Neural progenitor cell (in vitro differentiated cells): ENCODE measurements around the gene RAPGEF5. TPM values are rescaled to one million over a fixed set of nuclear protein-coding genes. Genes with fewer than 3 reads are reported as not detected.

Experiments used
- DNase-seq: peaks from one replicate; pipeline ENCODE4 v3.0.0-alpha.2; 2016; ENCODE audit warnings: low spot score
- H2AFZ ChIP-seq: fragments of 200-600 bp; sonication (generic); replicated peaks from 2 replicates; pipeline ENCODE4 v1.6.1; 2016; ENCODE audit warnings: antibody characterized with exemption
- H3F3A ChIP-seq: fragments of 200-600 bp; sonication (generic); 2 replicates; pipeline ENCODE4 v1.6.1; 2016; ENCODE audit warnings: antibody characterized with exemption, low read depth
- H3K27ac ChIP-seq: fragments of 200-600 bp; sonication (generic); 2 replicates; pipeline ENCODE4 v1.5.1; 2016; ENCODE audit warnings: mild to moderate bottlenecking
- H3K27me3 ChIP-seq: fragments of 200-600 bp; sonication (generic); 2 replicates; pipeline ENCODE4 v1.6.1; 2016; ENCODE audit warnings: mild to moderate bottlenecking, moderate library complexity
- H3K36me3 ChIP-seq: fragments of 200-600 bp; sonication (generic); 2 replicates; pipeline ENCODE4 v1.5.1; 2016
- H3K4me1 ChIP-seq: fragments of 200-600 bp; sonication (generic); 2 replicates; pipeline ENCODE4 v1.6.1; 2016; ENCODE audit warnings: mixed run types
- H3K4me2 ChIP-seq: fragments of 200-600 bp; sonication (generic); 2 replicates; pipeline ENCODE4 v1.6.1; 2016
- H3K4me3 ChIP-seq: fragments of 200-600 bp; sonication (generic); 2 replicates; pipeline ENCODE4 v1.5.1; 2016
- H3K79me2 ChIP-seq: fragments of 200-600 bp; sonication (generic); 2 replicates; pipeline ENCODE4 v1.6.1; 2016; ENCODE audit warnings: low read depth
- H3K9ac ChIP-seq: fragments of 200-600 bp; sonication (generic); 2 replicates; pipeline ENCODE4 v1.6.1; 2016
- H3K9me3 ChIP-seq: fragments of 200-600 bp; sonication (generic); 2 replicates; pipeline ENCODE4 v1.5.1; 2016; ENCODE audit warnings: low read depth
- H4K20me1 ChIP-seq: fragments of 200-600 bp; sonication (generic); 2 replicates; pipeline ENCODE4 v1.6.1; 2016; ENCODE audit warnings: low read depth
- H3K27ac Mint-ChIP-seq: 3 replicates; pipeline ENCODE4 v1.8.0; 2021; ENCODE audit warnings: mixed read lengths
- H3K27me3 Mint-ChIP-seq: 2 replicates; pipeline ENCODE4 v1.8.0; 2022; ENCODE audit warnings: low read depth, mild to moderate bottlenecking, inconsistent platforms, moderate library complexity, mixed read lengths; ENCODE audit not compliant: insufficient read depth
- H3K36me3 Mint-ChIP-seq: 3 replicates; pipeline ENCODE4 v1.8.0; 2021; ENCODE audit warnings: mixed read lengths
- H3K4me1 Mint-ChIP-seq: 3 replicates; pipeline ENCODE4 v1.8.0; 2021; ENCODE audit warnings: mixed read lengths
- H3K4me3 Mint-ChIP-seq: 3 replicates; pipeline ENCODE4 v1.8.0; 2021; ENCODE audit warnings: mild to moderate bottlenecking, moderate library complexity, mixed read lengths
- H3K9me3 Mint-ChIP-seq: 3 replicates; pipeline ENCODE4 v1.8.0; 2020; ENCODE audit warnings: mixed read lengths
- EZH2 ChIP-seq: fragments of 200-600 bp; sonication (generic); IDR thresholded peaks from 2 replicates; pipeline ENCODE4 v1.6.1; 2017; ENCODE audit warnings: antibody characterized with exemption, mild to moderate bottlenecking, moderate library complexity
- EZH2phosphoT487 ChIP-seq: fragments of 200-600 bp; sonication (generic); IDR thresholded peaks from 2 replicates; pipeline ENCODE4 v1.6.1; 2017; ENCODE audit warnings: antibody characterized with exemption
- total RNA-seq: library from RNA; depleted of rRNA; stranded (reverse); fragments of >200 nt; gene quantifications from 2 replicates; pipeline ENCODE4 v1.2.3, GENCODE V29; 2015; ENCODE audit warnings: low replicate concordance
- TF ChIP-seq, protein P1 (sequence below): fragments of 200-600 bp; sonication (generic); IDR thresholded peaks from 2 replicates; pipeline ENCODE4 v1.5.1; 2017; ENCODE audit warnings: antibody characterized with exemption, mild to moderate bottlenecking

RAPGEF5 gene
- total RNA-seq, 1 donor from 2014 or later: 5.7 TPM

DNA sequence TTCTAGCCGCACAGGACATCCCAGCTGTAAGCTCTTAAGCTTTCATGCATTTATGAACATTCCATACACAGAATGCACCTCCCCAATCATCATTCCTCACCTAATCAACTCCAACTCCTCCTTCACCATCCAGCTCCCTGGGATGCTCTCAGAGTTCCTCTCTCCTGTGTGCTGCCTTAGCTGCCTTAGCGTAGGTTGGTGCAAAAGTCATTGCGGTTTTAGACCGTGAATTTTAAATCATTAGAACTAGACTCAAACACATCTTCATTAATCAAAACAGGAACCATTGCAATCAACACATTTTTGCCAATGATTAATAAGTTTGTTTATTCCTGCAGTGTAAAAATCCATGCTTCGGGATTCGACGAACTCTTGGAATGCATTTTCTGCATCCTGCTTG is 251.4 kb downstream of the RAPGEF5 start:
- Histone ChIP-seq H3F3A (no peaks in the 10 kb centered on the region), H3K36me3 (no peaks in the 10 kb centered on the region), H3K27ac (no peak overlapping the region), H3K4me1 (no peaks in the 10 kb centered on the region), H2AFZ (no peak overlapping the region), H3K4me3 (no peak overlapping the region), H3K79me2 (no peaks in the 10 kb centered on the region), H3K9ac (no peak overlapping the region), H4K20me1 (no peaks in the 10 kb centered on the region), H3K9me3 (no peaks in the 10 kb centered on the region), H3K4me2 (no peak overlapping the region), H3K27me3 (no peaks in the 10 kb centered on the region)
- no peak overlapping the region for H3K27ac Mint-ChIP-seq
- no peaks in the 10 kb centered on the region for H3K36me3 Mint-ChIP-seq
- H3K4me1 Mint-ChIP-seq: peaks cover 16% of the 10 kb centered on the region
- DNase-seq: no peak
- no peak overlapping the region for H3K4me3 Mint-ChIP-seq
- H3K27me3 Mint-ChIP-seq: peaks cover 8% of the 10 kb centered on the region
- TF ChIP-seq EZH2 (no peak), EZH2phosphoT487 (no peak)
- TF ChIP-seq, protein P1, sequence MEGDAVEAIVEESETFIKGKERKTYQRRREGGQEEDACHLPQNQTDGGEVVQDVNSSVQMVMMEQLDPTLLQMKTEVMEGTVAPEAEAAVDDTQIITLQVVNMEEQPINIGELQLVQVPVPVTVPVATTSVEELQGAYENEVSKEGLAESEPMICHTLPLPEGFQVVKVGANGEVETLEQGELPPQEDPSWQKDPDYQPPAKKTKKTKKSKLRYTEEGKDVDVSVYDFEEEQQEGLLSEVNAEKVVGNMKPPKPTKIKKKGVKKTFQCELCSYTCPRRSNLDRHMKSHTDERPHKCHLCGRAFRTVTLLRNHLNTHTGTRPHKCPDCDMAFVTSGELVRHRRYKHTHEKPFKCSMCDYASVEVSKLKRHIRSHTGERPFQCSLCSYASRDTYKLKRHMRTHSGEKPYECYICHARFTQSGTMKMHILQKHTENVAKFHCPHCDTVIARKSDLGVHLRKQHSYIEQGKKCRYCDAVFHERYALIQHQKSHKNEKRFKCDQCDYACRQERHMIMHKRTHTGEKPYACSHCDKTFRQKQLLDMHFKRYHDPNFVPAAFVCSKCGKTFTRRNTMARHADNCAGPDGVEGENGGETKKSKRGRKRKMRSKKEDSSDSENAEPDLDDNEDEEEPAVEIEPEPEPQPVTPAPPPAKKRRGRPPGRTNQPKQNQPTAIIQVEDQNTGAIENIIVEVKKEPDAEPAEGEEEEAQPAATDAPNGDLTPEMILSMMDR: no peak
- peaks cover 6% of the 10 kb centered on the region for H3K9me3 Mint-ChIP-seq

DNA sequence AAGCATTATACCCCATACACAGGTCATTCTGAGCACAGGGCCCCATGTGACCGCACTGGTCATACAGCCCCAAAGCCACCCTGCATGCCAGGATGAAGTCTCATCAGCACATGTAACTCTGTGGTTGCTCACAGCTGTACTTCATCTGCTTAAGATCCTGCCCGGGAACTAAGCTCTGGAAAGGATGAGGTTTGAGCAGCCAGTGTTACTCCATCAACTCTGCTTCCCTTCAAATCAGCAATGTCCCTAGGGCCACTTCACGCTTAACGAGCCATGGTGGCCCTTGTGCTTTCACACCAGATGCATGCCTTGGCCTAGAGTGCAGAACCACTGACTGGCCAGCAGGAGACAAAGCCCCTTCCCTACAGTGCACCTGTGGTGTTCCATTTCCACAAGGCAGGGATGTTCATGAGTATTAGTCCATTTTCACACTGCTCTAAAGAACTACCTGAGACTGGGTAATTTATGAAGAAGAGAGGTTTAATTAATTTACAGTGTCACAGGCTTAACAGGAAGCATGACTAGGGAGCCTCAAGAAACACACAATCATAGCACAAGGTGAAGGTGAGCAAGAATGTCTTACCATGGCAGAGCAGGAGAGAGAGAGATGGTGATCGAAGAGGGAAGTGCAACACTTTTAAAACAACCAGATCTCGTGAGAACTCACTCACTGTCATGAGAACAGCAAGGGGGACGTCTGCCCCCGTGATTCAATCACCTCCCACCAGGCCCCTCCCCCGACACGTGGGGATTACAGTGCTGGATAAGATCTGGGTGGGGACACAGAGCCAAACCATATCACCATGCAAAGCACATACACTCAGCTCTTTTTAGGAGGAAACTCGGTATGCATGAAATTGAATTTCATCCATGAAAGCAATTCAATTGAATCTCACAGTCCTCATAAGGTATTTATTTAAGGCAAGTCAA is 262.3 kb downstream of the RAPGEF5 start:
- Histone ChIP-seq H3K36me3 (no peaks in the 10 kb centered on the region), H3K27ac (no peak overlapping the region), H3K4me2 (no peak overlapping the region), H2AFZ (no peak overlapping the region), H3K79me2 (no peaks in the 10 kb centered on the region), H3K9ac (no peak overlapping the region), H3K4me1 (no peaks in the 10 kb centered on the region), H4K20me1 (no peaks in the 10 kb centered on the region), H3K4me3 (no peak overlapping the region), H3K9me3 (no peaks in the 10 kb centered on the region), H3F3A (no peaks in the 10 kb centered on the region), H3K27me3 (no peaks in the 10 kb centered on the region)
- Mint-ChIP-seq H3K27me3 (peaks cover 2% of the 10 kb centered on the region), H3K36me3 (no peaks in the 10 kb centered on the region), H3K4me3 (no peak overlapping the region), H3K27ac (no peak overlapping the region), H3K4me1 (peaks cover 26% of the 10 kb centered on the region), H3K9me3 (peaks cover 7% of the 10 kb centered on the region)
- TF ChIP-seq, protein P1: peak; percentile 18
- TF ChIP-seq EZH2 (no peak), EZH2phosphoT487 (no peak)
- no peak for DNase-seq

- peaks cover 26% of the 10 kb centered on the region for H3K4me1 Mint-ChIP-seq
- no peaks in the 10 kb centered on the region for H3K36me3 ChIP-seq
- H3K4me2 ChIP-seq: no peak overlapping the region
- TF ChIP-seq, protein P1: no peak
- no peak for TF ChIP-seq EZH2phosphoT487
- TF ChIP-seq EZH2: no peak
- no peak for DNase-seq
- H3K4me3 ChIP-seq: no peak overlapping the region
- H3K9ac ChIP-seq: no peak overlapping the region
- no peaks in the 10 kb centered on the region for H3K36me3 Mint-ChIP-seq
- H3K4me3 Mint-ChIP-seq: no peak overlapping the region
- H3K27me3 ChIP-seq: no peaks in the 10 kb centered on the region
- H3K27me3 Mint-ChIP-seq: peaks cover 2% of the 10 kb centered on the region
- no peaks in the 10 kb centered on the region for H3K9me3 ChIP-seq
- H3K27ac Mint-ChIP-seq: no peak overlapping the region
- H3K79me2 ChIP-seq: no peaks in the 10 kb centered on the region
- H3K4me1 ChIP-seq: no peaks in the 10 kb centered on the region
- peaks cover 9% of the 10 kb centered on the region for H3K9me3 Mint-ChIP-seq
- no peak overlapping the region for H2AFZ ChIP-seq
- no peak overlapping the region for H3K27ac ChIP-seq
- no peaks in the 10 kb centered on the region for H4K20me1 ChIP-seq
- no peaks in the 10 kb centered on the region for H3F3A ChIP-seq
Observed at GRCh38 chr7:22093936-22094335, 263.0 kb downstream of the RAPGEF5 start.
